ENCODE results near the gene LSS. TPM values are rescaled to one million over a fixed set of nuclear protein-coding genes. Genes with fewer than 3 reads are reported as not detected.

Gene LSS
- total RNA-seq, 2 experiments from 2014 or later: 30.4 TPM

GRCh38 chr21:46250146-46250725 is 21.7 kb upstream of the LSS start:
- ATAC-seq (ENCODE audit: poor library complexity) (no peak), DNase-seq (peak in 1 of 14 experiments; percentile 18)
- intact Hi-C loops (cut with DNase I, micrococcal nuclease): no loop called here
- H3K36me3 Mint-ChIP-seq (ENCODE audit: low read depth): peaks cover 89% of the 10 kb centered on the region
- H3K4me3 Mint-ChIP-seq: no peak overlapping the region
- H3K27me3 Mint-ChIP-seq: no peaks in the 10 kb centered on the region
- Histone ChIP-seq H3K27me3 (ENCODE audit: control insufficient read depth in 1 of 2, insufficient read depth in 2 of 2, low read length in 2 of 2) (no peaks in the 10 kb centered on the region), H3K4me3 (ENCODE audit: low read length) (no peak overlapping the region), H3K9me3 (ENCODE audit: control insufficient read depth in 1 of 2, insufficient read depth in 1 of 2, low read length in 2 of 2) (no peaks in the 10 kb centered on the region), H3K4me1 (ENCODE audit: insufficient read depth, low read length) (peaks cover 24% of the 10 kb centered on the region), H3K36me3 (ENCODE audit: insufficient read depth, low read length) (peaks cover 94% of the 10 kb centered on the region), H3K27ac (ENCODE audit: low read depth in 1 of 2, low read length in 2 of 2) (no peak overlapping the region)
- H3K27ac Mint-ChIP-seq: peak overlapping the region; percentile 69
- ChIA-PET POLR2A (no interaction called here), CTCF (no interaction called here)
- H3K4me1 Mint-ChIP-seq (ENCODE audit: low read depth): peaks cover 37% of the 10 kb centered on the region
- no peaks in the 10 kb centered on the region for H3K9me3 Mint-ChIP-seq
- no peak for TF ChIP-seq CTCF (IDR thresholded peaks at IDR 0.05)

GRCh38 chr21:46248827-46249226 is 20.3 kb upstream of the LSS start:
- intact Hi-C loops (cut with DNase I, micrococcal nuclease): no loop called here
- H3K4me3 ChIP-seq (ENCODE audit: low read length): no peak overlapping the region
- Mint-ChIP-seq H3K4me1 (ENCODE audit: low read depth) (peaks cover 23% of the 10 kb centered on the region), H3K27me3 (no peaks in the 10 kb centered on the region), H3K4me3 (no peak overlapping the region), H3K36me3 (ENCODE audit: low read depth) (peaks cover 87% of the 10 kb centered on the region), H3K27ac (no peak overlapping the region), H3K9me3 (no peaks in the 10 kb centered on the region)
- H3K4me1 ChIP-seq (ENCODE audit: insufficient read depth, low read length): peaks cover 15% of the 10 kb centered on the region
- DNase-seq (no peak), ATAC-seq (ENCODE audit: poor library complexity) (no peak)
- no peaks in the 10 kb centered on the region for H3K27me3 ChIP-seq (ENCODE audit: control insufficient read depth in 1 of 2, insufficient read depth in 2 of 2, low read length in 2 of 2)
- CTCF ChIA-PET: no interaction called here
- H3K36me3 ChIP-seq (ENCODE audit: insufficient read depth, low read length): peaks cover 94% of the 10 kb centered on the region
- H3K27ac ChIP-seq (ENCODE audit: low read depth in 1 of 2, low read length in 2 of 2): no peak overlapping the region
- POLR2A ChIA-PET: no interaction called here
- TF ChIP-seq CTCF (IDR thresholded peaks at IDR 0.05): no peak
- no peaks in the 10 kb centered on the region for H3K9me3 ChIP-seq (ENCODE audit: control insufficient read depth in 1 of 2, insufficient read depth in 1 of 2, low read length in 2 of 2)

- no peaks in the 10 kb centered on the region for H3K27me3 ChIP-seq (ENCODE audit: control insufficient read depth in 1 of 2, insufficient read depth in 2 of 2, low read length in 2 of 2)
- Mint-ChIP-seq H3K4me1 (ENCODE audit: low read depth) (peaks cover 19% of the 10 kb centered on the region), H3K27ac (no peak overlapping the region), H3K27me3 (no peaks in the 10 kb centered on the region), H3K4me3 (no peak overlapping the region), H3K9me3 (no peaks in the 10 kb centered on the region), H3K36me3 (ENCODE audit: low read depth) (peaks cover 87% of the 10 kb centered on the region)
- intact Hi-C loops (cut with DNase I, micrococcal nuclease): no loop called here
- H3K27ac ChIP-seq (ENCODE audit: low read depth in 1 of 2, low read length in 2 of 2): no peak overlapping the region
- no peaks in the 10 kb centered on the region for H3K9me3 ChIP-seq (ENCODE audit: control insufficient read depth in 1 of 2, insufficient read depth in 1 of 2, low read length in 2 of 2)
- CTCF ChIA-PET: no interaction called here
- DNase-seq (no peak), ATAC-seq (ENCODE audit: poor library complexity) (no peak)
- POLR2A ChIA-PET: no interaction called here
- no peak overlapping the region for H3K4me3 ChIP-seq (ENCODE audit: low read length)
- H3K4me1 ChIP-seq (ENCODE audit: insufficient read depth, low read length): peaks cover 11% of the 10 kb centered on the region
- no peak for TF ChIP-seq CTCF (IDR thresholded peaks at IDR 0.05)
- H3K36me3 ChIP-seq (ENCODE audit: insufficient read depth, low read length): peaks cover 94% of the 10 kb centered on the region
Observed at GRCh38 chr21:46248422-46248782, 19.8 kb upstream of the LSS start.
